Right renal cortex interstitium (tissue), 3 donors: ENCODE results near the gene CCDC117. TPM values are rescaled to one million over a fixed set of nuclear protein-coding genes. Genes with fewer than 3 reads are reported as not detected.
"Not testable (repeated sequence)": the region's sequence is repeated elsewhere in the genome, so short reads cannot be mapped to it uniquely, and the experiment has no call there.

ENCODE experiments used
- DNase-seq, 3 donors: peaks; one replicate each; pipeline ENCODE4 v3.0.0-alpha.2; 2013; ENCODE audit warnings: low read depth in 3 of 3, low spot score in 2 of 3
- polyA plus RNA-seq, 3 donors: library from polyadenylated mRNA; unstranded; fragments of 120-200 nt; gene quantifications; one replicate each; pipeline ENCODE4 v1.2.1, GENCODE V29; 2013; ENCODE audit not compliant: insufficient read length in 3 of 3

CCDC117 gene
- polyA plus RNA-seq, 3 donors, result 40.2 to 42.7 (median 41.3) TPM

- DNase-seq, result not testable (repeated sequence)
Measured at GRCh38 chr22:28824455-28824854, 52.0 kb downstream of the CCDC117 start.

- DNase-seq, result not testable (repeated sequence)
Measured at GRCh38 chr22:28826430-28826829, 53.9 kb downstream of the CCDC117 start.

GRCh38 chr22:28826921-28827320 lies 54.4 kb downstream of the CCDC117 start:
- DNase-seq, result no peak

GRCh38 chr22:28829358-28830181 lies 57.1 kb downstream of the CCDC117 start:
- DNase-seq, result peak in 1 of 3 donors; percentile 52

GRCh38 chr22:28830441-28830840 lies 57.9 kb downstream of the CCDC117 start:
- no peak for DNase-seq

GRCh38 chr22:28831140-28832072 lies 58.9 kb downstream of the CCDC117 start:
- DNase-seq, result no peak

GRCh38 chr22:28832731-28833130 lies 60.2 kb downstream of the CCDC117 start:
- no peak for DNase-seq

- DNase-seq, result no peak
Measured at GRCh38 chr22:28833276-28833923, 60.9 kb downstream of the CCDC117 start.

- no peak for DNase-seq
Measured at GRCh38 chr22:28835630-28836189, 63.2 kb downstream of the CCDC117 start.

- no peak for DNase-seq
Measured at GRCh38 chr22:28837640-28838039, 65.1 kb downstream of the CCDC117 start.

Other genes with a start within 250 kb of the CCDC117 start
- 10 to 100 TPM; 22.1 to 29.8 (median 26.0) TPM for gene TTC28, start 92.9 kb upstream of the CCDC117 start, polyA plus RNA-seq
- gene CHEK2, start 30.9 kb upstream of the CCDC117 start, polyA plus RNA-seq, result 10 to 100 TPM; 13.2 to 16.5 (median 15.1) TPM
- 10 to 100 TPM; 20.7 to 26.2 (median 22.8) TPM for gene HSCB, start 30.7 kb upstream of the CCDC117 start, polyA plus RNA-seq
- 100 to 1,000 TPM; 132 to 149 (median 136) TPM for gene XBP1, start 27.9 kb downstream of the CCDC117 start, polyA plus RNA-seq
- gene ZNRF3, start 110.9 kb downstream of the CCDC117 start, polyA plus RNA-seq, result 10 to 100 TPM; 26.9 to 28.8 (median 27.6) TPM